ENCODE data around the gene IDH2. TPM values are rescaled to one million over a fixed set of nuclear protein-coding genes. Genes with fewer than 3 reads are reported as not detected.

Gene IDH2
- total RNA-seq, 1 donor from 2014 or later: 93.1 TPM

- H3K27ac Mint-ChIP-seq: no peak overlapping the region
- no peak overlapping the region for H3K4me3 Mint-ChIP-seq
- no peaks in the 10 kb centered on the region for H3K9me3 Mint-ChIP-seq
- H3K27me3 ChIP-seq: no peaks in the 10 kb centered on the region
- no peaks in the 10 kb centered on the region for H3K36me3 ChIP-seq
- H3K36me3 Mint-ChIP-seq: peaks cover 14% of the 10 kb centered on the region
- DNase-seq (ENCODE audit: low spot score): no peak
- no peaks in the 10 kb centered on the region for H3K79me2 ChIP-seq (ENCODE audit: low read depth)
- no peak overlapping the region for H2AFZ ChIP-seq (replicated peaks)
- TF ChIP-seq EZH2 (IDR thresholded peaks at IDR 0.05) (no peak), EZH2phosphoT487 (IDR thresholded peaks at IDR 0.05) (no peak)
- TF ChIP-seq, protein P1, sequence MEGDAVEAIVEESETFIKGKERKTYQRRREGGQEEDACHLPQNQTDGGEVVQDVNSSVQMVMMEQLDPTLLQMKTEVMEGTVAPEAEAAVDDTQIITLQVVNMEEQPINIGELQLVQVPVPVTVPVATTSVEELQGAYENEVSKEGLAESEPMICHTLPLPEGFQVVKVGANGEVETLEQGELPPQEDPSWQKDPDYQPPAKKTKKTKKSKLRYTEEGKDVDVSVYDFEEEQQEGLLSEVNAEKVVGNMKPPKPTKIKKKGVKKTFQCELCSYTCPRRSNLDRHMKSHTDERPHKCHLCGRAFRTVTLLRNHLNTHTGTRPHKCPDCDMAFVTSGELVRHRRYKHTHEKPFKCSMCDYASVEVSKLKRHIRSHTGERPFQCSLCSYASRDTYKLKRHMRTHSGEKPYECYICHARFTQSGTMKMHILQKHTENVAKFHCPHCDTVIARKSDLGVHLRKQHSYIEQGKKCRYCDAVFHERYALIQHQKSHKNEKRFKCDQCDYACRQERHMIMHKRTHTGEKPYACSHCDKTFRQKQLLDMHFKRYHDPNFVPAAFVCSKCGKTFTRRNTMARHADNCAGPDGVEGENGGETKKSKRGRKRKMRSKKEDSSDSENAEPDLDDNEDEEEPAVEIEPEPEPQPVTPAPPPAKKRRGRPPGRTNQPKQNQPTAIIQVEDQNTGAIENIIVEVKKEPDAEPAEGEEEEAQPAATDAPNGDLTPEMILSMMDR (IDR thresholded peaks at IDR 0.05): no peak
- H4K20me1 ChIP-seq (ENCODE audit: low read depth): peaks cover 27% of the 10 kb centered on the region
- peaks cover 21% of the 10 kb centered on the region for H3F3A ChIP-seq (ENCODE audit: low read depth)
- no peak overlapping the region for H3K4me3 ChIP-seq
- H3K4me1 ChIP-seq: peaks cover 6% of the 10 kb centered on the region
- no peak overlapping the region for H3K4me2 ChIP-seq
- no peak overlapping the region for H3K27ac ChIP-seq
- peaks cover 10% of the 10 kb centered on the region for H3K4me1 Mint-ChIP-seq
- peaks cover 5% of the 10 kb centered on the region for H3K27me3 Mint-ChIP-seq (ENCODE audit: insufficient read depth, low read depth)
- H3K9me3 ChIP-seq (ENCODE audit: low read depth): no peaks in the 10 kb centered on the region
- H3K9ac ChIP-seq: no peak overlapping the region
These were observed 27.4 kb downstream of the IDH2 start for GRCh38 chr15:90074916-90075315.

GRCh38 chr15:90074023-90074422 is 28.2 kb downstream of the IDH2 start:
- H3K36me3 ChIP-seq: no peaks in the 10 kb centered on the region
- H3K4me1 Mint-ChIP-seq: peaks cover 10% of the 10 kb centered on the region
- TF ChIP-seq, protein P1 (IDR thresholded peaks at IDR 0.05): no peak
- TF ChIP-seq EZH2 (IDR thresholded peaks at IDR 0.05): no peak
- no peak for TF ChIP-seq EZH2phosphoT487 (IDR thresholded peaks at IDR 0.05)

DNA sequence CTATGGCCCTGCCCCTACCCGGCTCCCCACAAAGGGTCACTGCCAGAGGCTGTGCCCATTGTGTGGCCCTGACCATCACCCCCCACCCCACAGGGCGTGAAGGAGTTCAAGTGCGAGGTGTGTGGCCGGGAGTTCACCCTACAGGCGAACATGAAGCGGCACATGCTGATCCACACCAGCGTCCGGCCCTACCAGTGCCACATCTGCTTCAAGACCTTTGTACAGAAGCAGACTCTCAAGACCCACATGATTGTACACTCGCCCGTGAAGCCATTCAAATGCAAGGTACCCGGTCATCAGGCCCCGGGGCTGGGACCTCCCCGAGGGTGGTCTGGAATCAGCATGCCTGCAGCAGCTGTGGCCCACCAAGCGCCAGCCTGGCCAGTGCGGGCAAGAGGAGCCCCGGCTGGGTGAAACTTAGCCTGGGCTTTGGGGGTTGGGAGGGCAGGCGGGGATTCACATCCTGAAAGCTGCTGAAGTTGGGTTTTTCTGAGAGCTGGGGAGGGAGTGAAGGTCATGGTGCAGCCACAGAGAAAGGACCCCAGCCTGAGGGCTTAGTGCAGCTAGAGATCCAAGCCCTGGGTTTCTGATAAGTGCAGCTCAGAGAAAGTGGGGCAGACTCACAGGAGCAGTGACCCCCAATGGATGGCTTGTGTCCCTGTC is 29.2 kb downstream of the IDH2 start:
- Histone ChIP-seq H3K9me3 (ENCODE audit: low read depth) (no peaks in the 10 kb centered on the region), H3F3A (ENCODE audit: low read depth) (peaks cover 21% of the 10 kb centered on the region), H3K27ac (no peak overlapping the region), H4K20me1 (ENCODE audit: low read depth) (peaks cover 27% of the 10 kb centered on the region), H3K4me3 (no peak overlapping the region), H3K36me3 (no peaks in the 10 kb centered on the region), H3K9ac (no peak overlapping the region), H3K27me3 (no peaks in the 10 kb centered on the region), H2AFZ (replicated peaks) (no peak overlapping the region), H3K4me2 (no peak overlapping the region), H3K4me1 (peaks cover 6% of the 10 kb centered on the region), H3K79me2 (ENCODE audit: low read depth) (no peaks in the 10 kb centered on the region)
- Mint-ChIP-seq H3K27ac (no peak overlapping the region), H3K36me3 (peaks cover 15% of the 10 kb centered on the region), H3K27me3 (ENCODE audit: insufficient read depth, low read depth) (peaks cover 5% of the 10 kb centered on the region), H3K9me3 (no peaks in the 10 kb centered on the region), H3K4me3 (no peak overlapping the region), H3K4me1 (peaks cover 10% of the 10 kb centered on the region)
- TF ChIP-seq EZH2 (IDR thresholded peaks at IDR 0.05): no peak
- TF ChIP-seq EZH2phosphoT487 (IDR thresholded peaks at IDR 0.05): no peak
- TF ChIP-seq, protein P1 (IDR thresholded peaks at IDR 0.05): no peak
- DNase-seq (ENCODE audit: low spot score): no peak

More at GRCh38 chr15:90074023-90074422, 28.2 kb downstream of the IDH2 start:
- Histone ChIP-seq H3K9me3 (ENCODE audit: low read depth) (no peaks in the 10 kb centered on the region), H3F3A (ENCODE audit: low read depth) (peaks cover 21% of the 10 kb centered on the region), H3K27me3 (no peaks in the 10 kb centered on the region), H3K27ac (no peak overlapping the region), H3K4me2 (no peak overlapping the region), H3K9ac (no peak overlapping the region), H2AFZ (replicated peaks) (no peak overlapping the region), H3K79me2 (ENCODE audit: low read depth) (no peaks in the 10 kb centered on the region), H3K4me3 (no peak overlapping the region), H3K4me1 (peaks cover 6% of the 10 kb centered on the region), H4K20me1 (ENCODE audit: low read depth) (peaks cover 27% of the 10 kb centered on the region)
- H3K36me3 Mint-ChIP-seq: peaks cover 17% of the 10 kb centered on the region
- no peak for DNase-seq (ENCODE audit: low spot score)
- no peak overlapping the region for H3K4me3 Mint-ChIP-seq
- peaks cover 5% of the 10 kb centered on the region for H3K27me3 Mint-ChIP-seq (ENCODE audit: insufficient read depth, low read depth)
- no peak overlapping the region for H3K27ac Mint-ChIP-seq
- no peaks in the 10 kb centered on the region for H3K9me3 Mint-ChIP-seq

Measured in neural progenitor cell (in vitro differentiated cells).